ENCODE data around the gene RHNO1.
"Not testable (repeated sequence)": the region's sequence is repeated elsewhere in the genome, so short reads cannot be mapped to it uniquely, and the experiment has no call there.

RHNO1 gene

GRCh38 chr12:2860170-2860569, 16.9 kb upstream of the RHNO1 start:
- no peak for DNase-seq

GRCh38 chr12:2862876-2863275, 14.1 kb upstream of the RHNO1 start:
- no peak for DNase-seq

- DNase-seq = not testable (repeated sequence)
Observed at GRCh38 chr12:2863402-2863801, 13.6 kb upstream of the RHNO1 start.

GRCh38 chr12:2864198-2864597, 12.8 kb upstream of the RHNO1 start:
- no peak for DNase-seq

- DNase-seq = not testable (repeated sequence)
Observed at GRCh38 chr12:2868986-2869632, 7.9 kb upstream of the RHNO1 start.

- DNase-seq = no peak
Observed at GRCh38 chr12:2876431-2877046, 484 bp upstream of the RHNO1 start.

- DNase-seq = no peak
Observed at GRCh38 chr12:2877953-2878732, 1.1 kb downstream of the RHNO1 start.

GRCh38 chr12:2879853-2880252, 2.8 kb downstream of the RHNO1 start:
- DNase-seq = no peak

GRCh38 chr12:2884810-2885209, 7.8 kb downstream of the RHNO1 start:
- DNase-seq = no peak

GRCh38 chr12:2886768-2887450, 9.9 kb downstream of the RHNO1 start:
- DNase-seq = no peak

GRCh38 chr12:2890001-2890387, 13.0 kb downstream of the RHNO1 start:
- DNase-seq = no peak

- DNase-seq = peak; percentile 98
Observed at GRCh38 chr12:2890388-2891239, 13.6 kb downstream of the RHNO1 start, which contains the start of gene TULP3. Gene TULP3, plus strand, starts transcription at chr12:2890891. Its CDS starts 57 bp downstream, at chr12:2890948.

GRCh38 chr12:2891240-2892053, 14.4 kb downstream of the RHNO1 start:
- DNase-seq = peak; percentile 48

GRCh38 chr12:2892246-2892645, 15.2 kb downstream of the RHNO1 start:
- no peak for DNase-seq

GRCh38 chr12:2893007-2893406, 16.0 kb downstream of the RHNO1 start:
- DNase-seq = no peak

- no peak for DNase-seq
Observed at GRCh38 chr12:2895051-2895451, 18.0 kb downstream of the RHNO1 start.

GRCh38 chr12:2895511-2895910, 18.5 kb downstream of the RHNO1 start:
- no peak for DNase-seq

- no peak for DNase-seq
Observed at GRCh38 chr12:2897418-2897817, 20.4 kb downstream of the RHNO1 start.

GRCh38 chr12:2900642-2901041, 23.6 kb downstream of the RHNO1 start:
- no peak for DNase-seq

- no peak for DNase-seq
Observed at GRCh38 chr12:2902272-2902880, 25.4 kb downstream of the RHNO1 start.

- DNase-seq = no peak
Observed at GRCh38 chr12:2904260-2904659, 27.2 kb downstream of the RHNO1 start.

All from CD4-positive, alpha-beta T cell treated with Interleukin-17A for 4 hours (primary cell).